Stomach (tissue), 4 donors: ENCODE measurements around the gene RNF4.

Source experiments
- CTCF ChIP-seq, 7 experiments: fragments of 450-650 bp in 4 of 7; fragments of 200-600 bp in 3 of 7; sonication (generic) in 3 of 7; IDR thresholded peaks; one replicate each; pipeline ENCODE4 v1.5.1; 2016 to 2019; ENCODE audit warnings: antibody characterized with exemption in 7 of 7, control low read depth in 2 of 7, mild to moderate bottlenecking in 1 of 7
- POLR2AphosphoS5 ChIP-seq, 3 donors: sonication (generic); formaldehyde crosslinking; IDR thresholded peaks; one replicate each; pipeline ENCODE4 v1.6.1; 2016; ENCODE audit warnings: antibody characterized with exemption in 3 of 3

- TF ChIP-seq CTCF (IDR thresholded peaks at IDR 0.05), result no peak
- TF ChIP-seq POLR2AphosphoS5 (IDR thresholded peaks at IDR 0.05), result no peak
These were observed 41.2 kb upstream of the RNF4 start for GRCh38 chr4:2427383-2428334.
